ENCODE data around the gene WDR88.

GRCh38 chr19:33199441-33200265 is 67.7 kb downstream of the WDR88 start:
- TF ChIP-seq, protein P1, sequence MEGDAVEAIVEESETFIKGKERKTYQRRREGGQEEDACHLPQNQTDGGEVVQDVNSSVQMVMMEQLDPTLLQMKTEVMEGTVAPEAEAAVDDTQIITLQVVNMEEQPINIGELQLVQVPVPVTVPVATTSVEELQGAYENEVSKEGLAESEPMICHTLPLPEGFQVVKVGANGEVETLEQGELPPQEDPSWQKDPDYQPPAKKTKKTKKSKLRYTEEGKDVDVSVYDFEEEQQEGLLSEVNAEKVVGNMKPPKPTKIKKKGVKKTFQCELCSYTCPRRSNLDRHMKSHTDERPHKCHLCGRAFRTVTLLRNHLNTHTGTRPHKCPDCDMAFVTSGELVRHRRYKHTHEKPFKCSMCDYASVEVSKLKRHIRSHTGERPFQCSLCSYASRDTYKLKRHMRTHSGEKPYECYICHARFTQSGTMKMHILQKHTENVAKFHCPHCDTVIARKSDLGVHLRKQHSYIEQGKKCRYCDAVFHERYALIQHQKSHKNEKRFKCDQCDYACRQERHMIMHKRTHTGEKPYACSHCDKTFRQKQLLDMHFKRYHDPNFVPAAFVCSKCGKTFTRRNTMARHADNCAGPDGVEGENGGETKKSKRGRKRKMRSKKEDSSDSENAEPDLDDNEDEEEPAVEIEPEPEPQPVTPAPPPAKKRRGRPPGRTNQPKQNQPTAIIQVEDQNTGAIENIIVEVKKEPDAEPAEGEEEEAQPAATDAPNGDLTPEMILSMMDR (IDR thresholded peaks at IDR 0.05), result no peak
- TF ChIP-seq POLR2A (IDR thresholded peaks at IDR 0.05), result no peak

Measured in body of pancreas (tissue), 4 donors.